Tibial nerve (tissue), 4 donors: ENCODE measurements around the gene QRFP. TPM values are rescaled to one million over a fixed set of nuclear protein-coding genes. Genes with fewer than 3 reads are reported as not detected.

Source experiments
- DNase-seq, 2 donors: peaks; one replicate each; pipeline ENCODE4 v3.0.0-alpha.2; 2019; ENCODE audit warnings: low spot score in 2 of 2
- H3K27ac ChIP-seq, 4 donors: fragments of 200-600 bp; sonication (generic) in 3 of 4; one replicate each; pipeline ENCODE4 v1.5.1; 2017 to 2019; ENCODE audit warnings: mild to moderate bottlenecking in 1 of 4
- H3K27me3 ChIP-seq, 2 donors: fragments of 200-600 bp; sonication (generic) in 1 of 2; one replicate each; pipeline versions ENCODE4 v1.5.1 to v1.6.0; 2017 to 2019
- H3K36me3 ChIP-seq, 3 donors: fragments of 200-600 bp; sonication (generic); one replicate each; pipeline ENCODE4 v1.5.1; 2018 to 2019
- H3K4me1 ChIP-seq, 4 donors: fragments of 200-600 bp; sonication (generic) in 3 of 4; one replicate each; pipeline ENCODE4 v1.5.1; 2017 to 2019
- H3K4me3 ChIP-seq, 4 donors: fragments of 200-600 bp; sonication (generic) in 3 of 4; one replicate each; pipeline ENCODE4 v1.5.1; 2017 to 2019; ENCODE audit warnings: mild to moderate bottlenecking in 1 of 4, moderate library complexity in 1 of 4
- H3K9me3 ChIP-seq, 4 donors: fragments of 200-600 bp; sonication (generic) in 3 of 4; one replicate each; pipeline ENCODE4 v1.5.1; 2017 to 2019
- EP300 ChIP-seq, 2 donors: sonication (generic); formaldehyde crosslinking; IDR thresholded peaks; one replicate each; pipeline ENCODE4 v1.6.1; 2017; ENCODE audit warnings: antibody characterized with exemption in 2 of 2, mild to moderate bottlenecking in 1 of 2
- POLR2A ChIP-seq, 2 donors: fragments of 450-650 bp; IDR thresholded peaks; one replicate each; pipeline ENCODE4 v1.6.1; 2017; ENCODE audit warnings: antibody characterized with exemption in 2 of 2, mild to moderate bottlenecking in 2 of 2, moderate library complexity in 2 of 2
- WGBS, 2 donors: methylation state at CpG; one replicate each; pipeline ENCODE4 v1.1.5; 2018; 5-methylcytosine and 5-hydroxymethylcytosine counted together
- total RNA-seq, 4 donors: library from RNA; depleted of rRNA; stranded (reverse); fragments of >200 nt; gene quantifications; one replicate each; pipeline ENCODE4 v1.1.0, GENCODE V29; 2016
- TF ChIP-seq, protein P1 (sequence below), 5 experiments: fragments of 200-600 bp in 3 of 5; fragments of 450-650 bp in 2 of 5; sonication (generic) in 3 of 5; IDR thresholded peaks; one replicate each; pipeline ENCODE4 v1.5.1; 2016 to 2019; ENCODE audit warnings: antibody characterized with exemption in 5 of 5, mild to moderate bottlenecking in 3 of 5, moderate library complexity in 2 of 5

QRFP gene
- total RNA-seq, 4 donors from 2014 or later, result not detected

- H3K36me3 ChIP-seq, result peaks cover 7 to 99% (median 24%) of the 10 kb centered on the region in 3 donors
- H3K27ac ChIP-seq, result no peak overlapping the region
- DNase-seq, result no peak
- TF ChIP-seq EP300 (IDR thresholded peaks at IDR 0.05) (no peak), POLR2A (IDR thresholded peaks at IDR 0.05) (no peak)
- TF ChIP-seq, protein P1, sequence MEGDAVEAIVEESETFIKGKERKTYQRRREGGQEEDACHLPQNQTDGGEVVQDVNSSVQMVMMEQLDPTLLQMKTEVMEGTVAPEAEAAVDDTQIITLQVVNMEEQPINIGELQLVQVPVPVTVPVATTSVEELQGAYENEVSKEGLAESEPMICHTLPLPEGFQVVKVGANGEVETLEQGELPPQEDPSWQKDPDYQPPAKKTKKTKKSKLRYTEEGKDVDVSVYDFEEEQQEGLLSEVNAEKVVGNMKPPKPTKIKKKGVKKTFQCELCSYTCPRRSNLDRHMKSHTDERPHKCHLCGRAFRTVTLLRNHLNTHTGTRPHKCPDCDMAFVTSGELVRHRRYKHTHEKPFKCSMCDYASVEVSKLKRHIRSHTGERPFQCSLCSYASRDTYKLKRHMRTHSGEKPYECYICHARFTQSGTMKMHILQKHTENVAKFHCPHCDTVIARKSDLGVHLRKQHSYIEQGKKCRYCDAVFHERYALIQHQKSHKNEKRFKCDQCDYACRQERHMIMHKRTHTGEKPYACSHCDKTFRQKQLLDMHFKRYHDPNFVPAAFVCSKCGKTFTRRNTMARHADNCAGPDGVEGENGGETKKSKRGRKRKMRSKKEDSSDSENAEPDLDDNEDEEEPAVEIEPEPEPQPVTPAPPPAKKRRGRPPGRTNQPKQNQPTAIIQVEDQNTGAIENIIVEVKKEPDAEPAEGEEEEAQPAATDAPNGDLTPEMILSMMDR (IDR thresholded peaks at IDR 0.05), result no peak
- H3K9me3 ChIP-seq, result no peaks in the 10 kb centered on the region
- no peak overlapping the region for H3K4me3 ChIP-seq
- no peaks in the 10 kb centered on the region for H3K27me3 ChIP-seq
- H3K4me1 ChIP-seq, result peaks cover 0 to 10% (median 0%) of the 10 kb centered on the region in 4 donors
- 97% methylated on average over 6 of the region's 6 CpGs for WGBS, 2 donors
These were observed 18.3 kb downstream of the QRFP start for GRCh38 chr9:130878295-130878694.

GRCh38 chr9:130877300-130877699 lies 19.3 kb downstream of the QRFP start:
- Histone ChIP-seq H3K36me3 (peaks cover 7 to 99% (median 24%) of the 10 kb centered on the region in 3 donors), H3K27ac (no peak overlapping the region)
- TF ChIP-seq, protein P1 (IDR thresholded peaks at IDR 0.05), result no peak
- TF ChIP-seq EP300 (IDR thresholded peaks at IDR 0.05) (no peak), POLR2A (IDR thresholded peaks at IDR 0.05) (no peak)

DNA sequence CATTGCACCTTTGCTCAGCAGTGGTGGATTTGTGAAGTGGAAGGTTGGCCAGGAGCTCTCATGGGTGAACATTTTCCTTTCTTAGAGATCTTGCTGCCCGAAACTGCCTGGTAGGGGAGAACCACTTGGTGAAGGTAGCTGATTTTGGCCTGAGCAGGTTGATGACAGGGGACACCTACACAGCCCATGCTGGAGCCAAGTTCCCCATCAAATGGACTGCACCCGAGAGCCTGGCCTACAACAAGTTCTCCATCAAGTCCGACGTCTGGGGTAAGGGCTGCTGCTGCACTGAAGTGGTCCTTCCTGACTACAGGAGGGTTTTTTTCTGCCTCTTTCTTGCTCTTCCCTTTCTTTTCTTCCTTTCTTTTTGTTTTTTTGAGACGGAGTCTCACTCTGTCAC lies 21.8 kb downstream of the QRFP start:
- Histone ChIP-seq H3K9me3 (no peaks in the 10 kb centered on the region), H3K4me1 (peaks cover 0 to 42% (median 2%) of the 10 kb centered on the region in 4 donors), H3K36me3 (peaks cover 0 to 83% (median 20%) of the 10 kb centered on the region in 3 donors), H3K4me3 (no peak overlapping the region), H3K27me3 (no peaks in the 10 kb centered on the region), H3K27ac (no peak overlapping the region)
- WGBS, 2 donors, result 86 to 90% methylated on average over 5 of the region's 5 CpGs
- TF ChIP-seq POLR2A (IDR thresholded peaks at IDR 0.05), result no peak
- no peak for TF ChIP-seq EP300 (IDR thresholded peaks at IDR 0.05)
- TF ChIP-seq, protein P1 (IDR thresholded peaks at IDR 0.05), result no peak
- no peak for DNase-seq

More at GRCh38 chr9:130877300-130877699, 19.3 kb downstream of the QRFP start:
- Histone ChIP-seq H3K9me3 (no peaks in the 10 kb centered on the region), H3K4me3 (no peak overlapping the region), H3K4me1 (peaks cover 0 to 20% (median 0%) of the 10 kb centered on the region in 4 donors), H3K27me3 (no peaks in the 10 kb centered on the region)
- WGBS, 2 donors, result 94 to 98% methylated on average over 6 of the region's 6 CpGs
- DNase-seq, result no peak

DNA sequence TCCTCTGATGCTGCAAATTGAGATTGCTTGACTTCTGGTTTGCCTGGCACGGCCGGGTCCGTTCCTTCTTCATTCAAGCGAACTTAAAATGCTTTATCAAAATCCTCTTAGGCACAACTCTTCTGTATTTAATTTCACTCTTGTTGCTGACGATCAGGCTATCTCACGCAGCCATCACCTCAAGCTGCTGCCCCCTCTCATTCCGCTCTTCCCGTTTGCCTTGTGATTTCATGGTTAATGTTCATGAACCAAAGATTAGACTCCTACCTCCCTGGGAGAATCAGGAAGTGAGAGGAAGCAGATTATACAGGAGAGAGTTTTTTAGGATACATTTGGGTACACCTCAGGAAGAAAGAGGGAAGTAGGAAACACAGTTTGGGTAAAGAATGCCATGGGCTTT lies 22.6 kb downstream of the QRFP start:
- no peak for DNase-seq
- H3K9me3 ChIP-seq, result no peaks in the 10 kb centered on the region
- H3K27ac ChIP-seq, result peak overlapping the region in 2 of 4 donors; percentile 57 to 76
- peaks cover 0 to 51% (median 2%) of the 10 kb centered on the region in 4 donors for H3K4me1 ChIP-seq
- H3K36me3 ChIP-seq, result peaks cover 0 to 83% (median 15%) of the 10 kb centered on the region in 3 donors
- no peaks in the 10 kb centered on the region for H3K27me3 ChIP-seq
- 88 to 89% methylated on average over 8 of the region's 8 CpGs for WGBS, 2 donors
- no peak for TF ChIP-seq POLR2A (IDR thresholded peaks at IDR 0.05)
- H3K4me3 ChIP-seq, result no peak overlapping the region

DNA sequence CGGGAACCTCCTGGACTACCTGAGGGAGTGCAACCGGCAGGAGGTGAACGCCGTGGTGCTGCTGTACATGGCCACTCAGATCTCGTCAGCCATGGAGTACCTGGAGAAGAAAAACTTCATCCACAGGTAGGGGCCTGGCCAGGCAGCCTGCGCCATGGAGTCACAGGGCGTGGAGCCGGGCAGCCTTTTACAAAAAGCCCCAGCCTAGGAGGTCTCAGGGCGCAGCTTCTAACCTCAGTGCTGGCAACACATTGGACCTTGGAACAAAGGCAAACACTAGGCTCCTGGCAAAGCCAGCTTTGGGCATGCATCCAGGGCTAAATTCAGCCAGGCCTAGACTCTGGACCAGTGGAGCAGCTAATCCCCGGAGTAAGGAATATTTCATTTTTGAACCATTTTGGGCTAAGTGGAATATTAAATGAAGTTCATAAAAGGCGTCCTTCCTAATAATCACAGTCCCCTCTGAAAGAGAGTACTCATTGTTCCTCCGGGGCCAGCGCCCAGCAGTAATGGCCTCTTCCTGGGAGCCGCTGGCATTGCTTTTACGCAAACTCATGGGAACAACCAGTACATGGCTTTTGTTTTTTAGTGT lies 23.6 kb downstream of the QRFP start:
- no peaks in the 10 kb centered on the region for H3K27me3 ChIP-seq
- WGBS, 2 donors, result 58 to 71% methylated on average over 15 of the region's 15 CpGs
- peaks cover 0 to 55% (median 2%) of the 10 kb centered on the region in 4 donors for H3K4me1 ChIP-seq

More for the DNA sequence above, 23.6 kb downstream of the QRFP start:
- TF ChIP-seq, protein P1 (IDR thresholded peaks at IDR 0.05), result no peak
- TF ChIP-seq EP300 (IDR thresholded peaks at IDR 0.05), result peak in 1 of 2 donors; percentile 19
- peak overlapping the region in 3 of 4 donors; percentile 45 to 76 (median 57) for H3K27ac ChIP-seq
- no peaks in the 10 kb centered on the region for H3K9me3 ChIP-seq
- H3K36me3 ChIP-seq, result peaks cover 0 to 73% (median 15%) of the 10 kb centered on the region in 3 donors
- DNase-seq, result no peak
- no peak overlapping the region for H3K4me3 ChIP-seq
